Muscle layer of colon (tissue), 2 donors: ENCODE measurements around the gene C14orf132.

ENCODE experiments used
- H3K27ac ChIP-seq: one replicate; pipeline ENCODE4 v1.7.0; 2013; ENCODE audit warnings: low read depth, mild to moderate bottlenecking, low read length, moderate library complexity
- H3K27me3 ChIP-seq, 2 donors: one replicate each; pipeline ENCODE4 v1.7.0; 2013; ENCODE audit warnings: low read length in 2 of 2, mild to moderate bottlenecking in 2 of 2; ENCODE audit not compliant: insufficient read depth in 2 of 2, control insufficient read depth in 1 of 2
- H3K36me3 ChIP-seq: one replicate; pipeline ENCODE4 v1.7.0; 2013; ENCODE audit warnings: mild to moderate bottlenecking, low read length; ENCODE audit not compliant: insufficient read depth
- H3K4me1 ChIP-seq: one replicate; pipeline ENCODE4 v1.7.0; 2013; ENCODE audit warnings: mild to moderate bottlenecking, low read length; ENCODE audit not compliant: insufficient read depth
- H3K4me3 ChIP-seq, 2 donors: one replicate each; pipeline ENCODE4 v1.7.0; 2013; ENCODE audit warnings: low read length in 2 of 2, low read depth in 1 of 2, mild to moderate bottlenecking in 1 of 2, moderate library complexity in 1 of 2
- H3K9ac ChIP-seq: one replicate; pipeline ENCODE4 v1.7.0; 2013; ENCODE audit warnings: low read length
- H3K9me3 ChIP-seq: one replicate; pipeline ENCODE4 v1.7.0; 2013; ENCODE audit warnings: mild to moderate bottlenecking, low read length
- donor health status: abdominal sarcoma.
- donor health status: Adenocarcinoma of cecum.

Gene C14orf132

DNA sequence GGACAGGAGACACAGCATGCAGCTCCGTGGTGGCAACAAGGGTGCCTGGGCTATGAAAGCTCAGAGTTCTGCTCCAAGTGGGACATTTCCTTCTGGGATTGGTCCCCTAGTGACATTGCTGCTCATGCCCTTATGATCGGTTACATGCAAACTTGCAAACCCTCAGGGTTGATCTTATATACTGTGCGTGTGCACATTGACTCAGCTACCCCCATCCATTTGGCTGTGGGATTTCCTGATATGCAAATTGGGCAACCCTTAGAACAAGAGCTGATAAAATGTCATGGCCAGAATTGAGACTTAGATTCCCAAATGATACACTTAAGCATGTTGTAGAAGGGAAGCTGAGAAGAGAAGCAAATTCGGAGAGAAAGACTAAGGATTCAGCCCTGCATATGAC is 92.7 kb downstream of the C14orf132 start:
- Histone ChIP-seq H3K4me3 (no peak overlapping the region), H3K27me3 (no peaks in the 10 kb centered on the region), H3K36me3 (no peaks in the 10 kb centered on the region), H3K27ac (no peak overlapping the region), H3K9me3 (no peaks in the 10 kb centered on the region), H3K4me1 (no peaks in the 10 kb centered on the region), H3K9ac (no peak overlapping the region)

DNA sequence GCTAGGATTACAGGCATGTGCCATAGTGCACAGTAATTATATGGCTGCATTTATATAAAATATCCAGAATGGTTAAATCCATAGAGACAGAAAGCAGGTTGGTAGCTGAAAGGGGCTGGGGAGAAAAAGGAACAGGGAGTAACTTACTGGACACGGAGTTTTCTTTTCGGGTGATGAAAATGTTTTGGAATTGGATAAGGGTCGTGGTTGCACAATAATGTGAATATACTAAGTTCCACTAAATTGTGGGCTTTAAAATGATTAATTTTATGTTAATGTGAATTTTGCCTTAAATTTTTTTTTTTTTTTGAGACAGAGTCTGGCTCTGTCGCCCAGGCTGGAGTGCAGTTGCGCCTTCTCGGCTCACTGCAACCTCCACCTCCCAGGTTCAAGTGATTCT is 95.3 kb downstream of the C14orf132 start:
- Histone ChIP-seq H3K27me3 (no peaks in the 10 kb centered on the region), H3K27ac (no peak overlapping the region), H3K4me1 (no peaks in the 10 kb centered on the region)

DNA sequence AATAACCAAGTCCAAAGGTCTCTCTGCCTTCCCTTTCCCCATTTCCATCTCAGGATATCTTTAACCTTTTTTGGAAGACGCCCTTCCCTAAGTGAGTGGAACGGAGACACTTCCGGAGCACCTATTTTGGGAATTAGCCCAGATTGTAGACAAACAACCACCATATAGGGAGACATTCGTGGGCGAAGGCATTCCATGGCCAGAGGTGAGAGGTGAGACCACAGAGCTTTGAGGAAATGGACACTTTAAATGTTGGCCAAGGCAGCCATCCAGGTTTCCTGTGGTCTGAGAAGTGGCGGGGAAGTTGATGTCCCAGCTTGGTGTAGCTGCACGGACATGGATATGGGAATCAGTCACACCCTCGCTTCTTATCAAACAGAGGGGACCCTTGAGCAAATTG is 96.1 kb downstream of the C14orf132 start:
- Histone ChIP-seq H3K27ac (no peak overlapping the region), H3K4me1 (no peaks in the 10 kb centered on the region), H3K9ac (no peak overlapping the region), H3K27me3 (no peaks in the 10 kb centered on the region), H3K9me3 (no peaks in the 10 kb centered on the region), H3K4me3 (no peak overlapping the region), H3K36me3 (no peaks in the 10 kb centered on the region)

More for the DNA sequence above, 95.3 kb downstream of the C14orf132 start:
- Histone ChIP-seq H3K4me3 (no peak overlapping the region), H3K9ac (no peak overlapping the region), H3K9me3 (no peaks in the 10 kb centered on the region), H3K36me3 (no peaks in the 10 kb centered on the region)

DNA sequence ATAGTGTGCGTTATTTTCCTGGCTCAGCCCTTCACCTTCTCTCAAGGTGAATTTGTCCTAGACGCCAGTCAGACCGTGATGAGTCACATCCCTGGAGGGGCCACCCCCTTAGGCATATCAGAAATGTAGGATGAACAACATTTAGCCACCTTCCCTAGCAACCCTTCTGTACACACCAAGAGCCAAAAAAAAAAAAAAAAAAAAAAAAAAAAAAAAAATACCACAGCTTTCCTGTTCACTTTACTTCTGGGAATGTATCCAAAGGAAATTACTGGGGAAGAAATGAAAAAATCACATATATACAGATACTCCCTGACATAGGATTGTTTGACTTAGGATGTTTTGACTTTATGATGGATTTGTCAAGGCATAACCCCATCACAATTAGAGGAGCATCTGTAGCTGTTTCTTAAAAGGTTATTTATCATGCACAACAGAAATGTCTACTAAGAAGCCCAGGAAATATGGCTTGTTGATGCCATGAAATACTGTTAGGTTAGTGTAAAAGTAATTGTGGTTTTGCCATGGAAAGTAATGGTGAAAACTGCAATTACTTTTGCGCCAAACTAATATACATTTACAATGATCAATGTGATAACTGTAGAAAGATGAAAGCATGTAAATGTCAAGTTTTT is 97.3 kb downstream of the C14orf132 start:
- Histone ChIP-seq H3K4me1 (no peaks in the 10 kb centered on the region), H3K27me3 (no peaks in the 10 kb centered on the region), H3K9ac (no peak overlapping the region), H3K27ac (no peak overlapping the region), H3K36me3 (no peaks in the 10 kb centered on the region), H3K4me3 (no peak overlapping the region), H3K9me3 (no peaks in the 10 kb centered on the region)

DNA sequence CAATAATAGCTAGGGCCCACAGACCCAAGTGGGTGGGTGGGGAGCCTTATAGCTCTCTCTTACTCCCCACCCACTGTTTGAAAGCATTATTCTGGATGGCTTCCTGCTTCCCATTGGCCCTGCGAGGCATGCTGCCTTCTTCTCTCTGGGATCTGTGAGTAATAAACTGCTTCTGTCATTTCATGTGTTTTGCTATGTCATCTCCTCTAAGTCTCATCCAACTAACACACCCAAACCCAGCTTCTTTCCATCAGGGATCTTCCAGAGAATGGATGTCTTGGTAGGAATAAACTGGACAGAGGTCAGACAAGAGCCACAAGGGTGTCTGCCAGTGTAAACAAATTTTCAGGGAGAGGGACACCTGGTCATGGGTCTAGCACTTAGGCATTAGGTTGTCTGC is 99.1 kb downstream of the C14orf132 start:
- H3K4me3 ChIP-seq, result no peak overlapping the region
- H3K36me3 ChIP-seq, result no peaks in the 10 kb centered on the region
- no peaks in the 10 kb centered on the region for H3K9me3 ChIP-seq
- no peak overlapping the region for H3K27ac ChIP-seq
- H3K9ac ChIP-seq, result no peak overlapping the region
- H3K4me1 ChIP-seq, result no peaks in the 10 kb centered on the region
- no peaks in the 10 kb centered on the region for H3K27me3 ChIP-seq

DNA sequence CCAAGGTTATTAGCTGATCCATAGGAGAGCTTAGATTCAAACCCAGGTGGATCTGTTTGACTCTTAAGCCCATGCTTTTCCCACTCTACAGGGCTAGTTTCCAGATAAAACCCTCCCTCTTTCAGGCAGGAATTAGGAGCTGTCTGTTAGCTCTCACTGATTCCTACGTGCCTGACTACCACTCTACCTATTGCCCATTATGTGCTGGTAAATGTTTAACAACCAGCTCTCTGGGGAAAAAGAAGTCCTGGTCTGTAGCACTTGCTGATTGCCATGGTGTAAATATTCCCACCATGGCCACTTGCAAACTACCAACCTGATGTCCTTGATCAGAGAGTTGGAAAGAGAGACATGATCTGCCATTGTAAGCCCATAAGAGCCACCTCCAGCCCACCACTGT is 100.0 kb downstream of the C14orf132 start:
- no peaks in the 10 kb centered on the region for H3K36me3 ChIP-seq
- no peaks in the 10 kb centered on the region for H3K4me1 ChIP-seq
- no peaks in the 10 kb centered on the region for H3K27me3 ChIP-seq
- H3K9ac ChIP-seq, result no peak overlapping the region
- H3K9me3 ChIP-seq, result no peaks in the 10 kb centered on the region
- no peak overlapping the region for H3K27ac ChIP-seq
- H3K4me3 ChIP-seq, result no peak overlapping the region

DNA sequence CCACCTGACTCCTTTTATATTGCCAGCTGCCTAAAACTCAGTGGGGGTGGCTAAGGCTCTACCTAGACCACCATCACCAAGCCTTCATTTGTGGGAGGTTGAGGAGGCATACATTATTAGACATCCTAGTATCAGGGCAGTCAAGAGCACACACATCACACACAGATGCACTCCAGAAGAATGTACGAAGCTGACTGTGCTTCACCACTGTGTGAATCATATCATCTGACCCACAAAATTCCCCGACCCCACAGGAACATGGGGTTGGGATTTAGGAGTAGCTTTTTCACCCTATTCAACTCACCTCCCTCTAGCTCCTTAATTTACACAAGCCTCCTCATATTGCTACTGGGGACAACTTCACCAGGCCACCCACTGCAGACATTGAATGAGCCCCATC is 100.7 kb downstream of the C14orf132 start:
- Histone ChIP-seq H3K27me3 (no peaks in the 10 kb centered on the region), H3K9ac (no peak overlapping the region), H3K9me3 (no peaks in the 10 kb centered on the region), H3K4me3 (no peak overlapping the region), H3K4me1 (no peaks in the 10 kb centered on the region), H3K27ac (no peak overlapping the region), H3K36me3 (no peaks in the 10 kb centered on the region)

DNA sequence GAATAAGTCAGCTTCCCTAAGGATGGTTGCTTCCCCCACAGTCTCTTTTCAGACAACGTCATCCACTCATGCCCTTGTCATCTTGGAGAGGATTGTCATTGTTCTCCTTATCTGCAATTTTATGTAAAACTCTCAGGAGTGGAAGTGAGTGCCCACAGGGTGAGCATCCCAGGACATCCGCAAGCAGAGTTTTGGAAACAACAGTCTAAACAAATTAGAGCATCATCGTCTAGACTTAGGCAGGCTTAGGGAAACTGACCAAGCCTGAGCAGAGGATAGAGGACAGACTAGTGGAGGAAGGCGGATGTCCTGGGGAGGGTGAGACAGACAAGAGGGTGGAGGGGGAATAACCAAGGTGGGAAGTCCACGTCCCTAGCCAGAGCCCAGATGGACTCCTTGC is 101.8 kb downstream of the C14orf132 start:
- H3K4me3 ChIP-seq, result no peak overlapping the region
- no peaks in the 10 kb centered on the region for H3K36me3 ChIP-seq
- H3K9ac ChIP-seq, result no peak overlapping the region
- H3K27ac ChIP-seq, result no peak overlapping the region
- H3K9me3 ChIP-seq, result no peaks in the 10 kb centered on the region
- peaks cover 9% of the 10 kb centered on the region for H3K4me1 ChIP-seq
- no peaks in the 10 kb centered on the region for H3K27me3 ChIP-seq
